Right lobe of liver (tissue), 6 donors: Measurements from ENCODE around the gene CEP112. TPM values are rescaled to one million over a fixed set of nuclear protein-coding genes. Genes with fewer than 3 reads are reported as not detected.

Experiments
- ATAC-seq, 4 donors: fragments of 200-7000 bp; cut with Tn5 transposase; one replicate each; pipeline ENCODE4 v1.9.1; 2020; ENCODE audit warnings: mild to moderate bottlenecking in 4 of 4, moderate library complexity in 4 of 4
- DNase-seq, 3 donors: peaks; one replicate each; pipeline ENCODE4 v3.0.0-alpha.2; 2020
- H3K27ac ChIP-seq, 3 donors: fragments of 200-600 bp; one replicate each; pipeline ENCODE4 v1.8.0; 2022
- H3K27me3 ChIP-seq, 2 donors: fragments of 200-600 bp; one replicate each; pipeline ENCODE4 v1.8.0; 2022
- H3K36me3 ChIP-seq, 4 donors: fragments of 200-600 bp; sonication (generic) in 1 of 4; one replicate each; pipeline versions ENCODE4 v1.5.1 to v1.8.0; 2017 to 2022; ENCODE audit warnings: control low read depth in 1 of 4
- H3K4me1 ChIP-seq, 4 donors: fragments of 200-600 bp; sonication (generic) in 1 of 4; one replicate each; pipeline versions ENCODE4 v1.5.1 to v1.8.0; 2017 to 2022; ENCODE audit warnings: control low read depth in 1 of 4
- H3K4me3 ChIP-seq, 3 donors: fragments of 200-600 bp; one replicate each; pipeline ENCODE4 v1.8.0; 2022
- H3K9me3 ChIP-seq, 4 donors: fragments of 200-600 bp; sonication (generic) in 1 of 4; one replicate each; pipeline versions ENCODE4 v1.5.1 to v1.8.0; 2017 to 2022; ENCODE audit warnings: control low read depth in 1 of 4
- CTCF ChIP-seq, 4 donors: fragments of 200-600 bp in 3 of 4; fragments of 450-650 bp in 1 of 4; IDR thresholded peaks; one replicate each; pipeline versions ENCODE4 v1.5.1 to v1.8.0; 2016 to 2022; ENCODE audit warnings: antibody characterized with exemption in 4 of 4, mild to moderate bottlenecking in 2 of 4
- POLR2A ChIP-seq: fragments of 450-650 bp; IDR thresholded peaks from one replicate; pipeline ENCODE4 v1.6.1; 2017; ENCODE audit warnings: antibody characterized with exemption, mild to moderate bottlenecking
- WGBS: methylation state at CpG from one replicate; pipeline ENCODE4 v1.1.6; 2018; ENCODE audit warnings: low coverage, low lambda C conversion rate; ENCODE audit not compliant: insufficient coverage; ENCODE audit errors: missing lambda C conversion rate; 5-methylcytosine and 5-hydroxymethylcytosine counted together
- intact Hi-C, 2 donors: fragments of 100-400 bp; cut with DNase I; formaldehyde crosslinking; loops; one replicate each; pipeline versions ENCODE4 v1.11.2 to v1.14.1; 2022
- total RNA-seq, 6 experiments: library from RNA; depleted of rRNA in 2 of 6; stranded (reverse); fragments of >200 nt in 2 of 6; fragmentation: NEBNext Ultra II Directional in 3 of 6; extraction: Animal tissue kit (Norgen Biotek cat#: 25700) in 3 of 6; gene quantifications; one replicate each; pipeline versions ENCODE4 v1.1.0 to v1.2.4, GENCODE V29; 2016 to 2023
- donor health status: DM: no; HTN: yes; CAD: no.
- donor health status: DM: no; HTN: no; CAD: no.
- donor health status: DM: no; HTN: no; CAD: no.
- donor health status: DM: no; HTN: yes; CAD: no.
- donor health status: DM: no; HTN: yes; CAD: no.

The CEP112 gene
- total RNA-seq, 6 experiments from 2014 or later: 2.2 to 4.6 (median 3.9) TPM

- 60% methylated on average over 2 of the region's 2 CpGs for WGBS
- Histone ChIP-seq H3K36me3 (no peaks in the 10 kb centered on the region), H3K9me3 (no peaks in the 10 kb centered on the region), H3K4me3 (no peak overlapping the region), H3K27me3 (no peaks in the 10 kb centered on the region), H3K4me1 (no peaks in the 10 kb centered on the region), H3K27ac (no peak overlapping the region)
- ATAC-seq (no peak), DNase-seq (no peak)
- intact Hi-C loops: no loop called here
- no peak for TF ChIP-seq POLR2A
- no peak for TF ChIP-seq CTCF (IDR thresholded peaks at IDR 0.05)
Measured at GRCh38 chr17:66115246-66115645, 76.7 kb downstream of the CEP112 start.

DNA sequence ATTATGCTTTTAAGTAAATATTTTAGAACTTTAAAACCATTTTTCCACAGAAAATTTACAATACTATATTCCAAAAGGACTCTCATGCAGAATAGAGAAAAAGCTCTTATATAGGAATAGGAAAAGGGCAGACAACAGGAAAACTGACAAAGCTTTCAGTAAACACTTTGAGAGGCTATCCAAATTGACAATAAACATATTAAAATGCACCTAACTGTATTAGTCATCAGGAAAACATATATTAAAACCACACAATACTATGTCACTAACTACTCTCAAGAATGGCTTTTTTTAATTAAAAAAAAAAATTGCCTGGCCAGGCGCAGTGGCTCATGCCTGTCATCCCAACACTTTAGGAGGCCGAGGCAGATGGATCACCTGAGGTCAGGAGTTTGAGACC is 77.3 kb downstream of the CEP112 start:
- Histone ChIP-seq H3K36me3 (no peaks in the 10 kb centered on the region), H3K27ac (no peak overlapping the region), H3K9me3 (no peaks in the 10 kb centered on the region), H3K4me1 (no peaks in the 10 kb centered on the region), H3K4me3 (no peak overlapping the region), H3K27me3 (no peaks in the 10 kb centered on the region)
- intact Hi-C loops: no loop called here
- ATAC-seq: no peak
- WGBS: 91% methylated on average over 2 of the region's 2 CpGs
- DNase-seq: no peak
- no peak for TF ChIP-seq CTCF (IDR thresholded peaks at IDR 0.05)
- no peak for TF ChIP-seq POLR2A

DNA sequence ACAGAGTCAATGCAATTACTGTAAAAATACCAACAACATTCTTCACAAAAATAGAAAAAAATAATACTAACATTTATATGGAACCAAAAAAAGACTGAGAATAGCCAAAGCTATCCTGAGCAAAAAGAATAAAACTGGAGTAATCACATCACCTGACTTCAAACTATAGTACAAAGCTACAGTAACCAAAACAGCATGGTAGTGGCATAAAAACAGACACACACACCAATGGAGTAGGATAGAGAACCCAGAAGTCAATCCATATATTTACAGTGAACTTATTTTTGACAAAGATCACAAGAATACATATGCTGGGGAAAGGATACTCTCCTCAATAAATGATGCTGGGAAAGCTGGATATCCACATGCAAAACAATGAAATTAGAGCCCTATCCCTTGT is 84.2 kb downstream of the CEP112 start:
- ATAC-seq (no peak), DNase-seq (no peak)
- H3K4me1 ChIP-seq: no peaks in the 10 kb centered on the region
- no peak for TF ChIP-seq POLR2A
- TF ChIP-seq CTCF (IDR thresholded peaks at IDR 0.05): no peak
- H3K27me3 ChIP-seq: no peaks in the 10 kb centered on the region
- H3K4me3 ChIP-seq: no peak overlapping the region
- no peak overlapping the region for H3K27ac ChIP-seq
- H3K36me3 ChIP-seq: no peaks in the 10 kb centered on the region
- no peaks in the 10 kb centered on the region for H3K9me3 ChIP-seq
- intact Hi-C loops: no loop called here

GRCh38 chr17:66098040-66098439 is 93.9 kb downstream of the CEP112 start:
- Histone ChIP-seq H3K36me3 (peaks cover 0 to 2% (median 0%) of the 10 kb centered on the region in 4 donors), H3K4me1 (no peaks in the 10 kb centered on the region), H3K27me3 (no peaks in the 10 kb centered on the region), H3K4me3 (no peak overlapping the region), H3K27ac (no peak overlapping the region), H3K9me3 (no peaks in the 10 kb centered on the region)
- intact Hi-C loops: no loop called here
- DNase-seq: no peak
- TF ChIP-seq CTCF (IDR thresholded peaks at IDR 0.05): no peak
- no peak for TF ChIP-seq POLR2A
- ATAC-seq: no peak
- WGBS: 78% methylated on average over 3 of the region's 3 CpGs

DNA sequence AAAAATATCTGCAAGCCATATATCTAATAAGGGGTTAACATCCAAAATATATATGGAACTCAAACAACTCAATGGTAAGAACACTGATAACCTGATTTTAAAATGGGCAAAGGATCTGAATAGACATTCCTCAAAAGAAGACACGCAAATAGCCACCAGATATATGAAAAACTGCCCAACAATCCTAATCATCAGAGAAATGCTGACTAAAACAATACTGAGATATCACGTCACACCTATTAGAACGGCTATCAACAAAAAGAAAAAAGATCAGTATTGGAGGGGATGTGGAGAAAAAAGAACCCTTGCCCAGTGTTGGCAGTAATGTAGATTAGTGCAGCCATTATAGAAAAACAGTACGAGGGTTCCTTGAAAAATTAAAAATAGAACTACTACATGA is 97.2 kb downstream of the CEP112 start:
- no peak for TF ChIP-seq POLR2A
- TF ChIP-seq CTCF (IDR thresholded peaks at IDR 0.05): no peak
- 100% methylated on average over 4 of the region's 4 CpGs for WGBS

More for the DNA sequence above, 97.2 kb downstream of the CEP112 start:
- intact Hi-C loops: no loop called here
- DNase-seq (no peak), ATAC-seq (no peak)
- Histone ChIP-seq H3K36me3 (no peaks in the 10 kb centered on the region), H3K27me3 (no peaks in the 10 kb centered on the region), H3K9me3 (no peaks in the 10 kb centered on the region), H3K27ac (no peak overlapping the region), H3K4me3 (no peak overlapping the region), H3K4me1 (no peaks in the 10 kb centered on the region)
